GM23248 (cell line): ENCODE data around the gene HMGN5. TPM values are rescaled to one million over a fixed set of nuclear protein-coding genes. Genes with fewer than 3 reads are reported as not detected.

Experiments
- DNase-seq: peaks from one replicate; pipeline ENCODE4 v3.0.0-alpha.2; 2015
- H2AFZ ChIP-seq: fragments of 200-600 bp; sonication (generic); 2 replicates; pipeline ENCODE4 v1.6.1; 2016; ENCODE audit warnings: antibody characterized with exemption
- H3F3A ChIP-seq: fragments of 200-600 bp; sonication (generic); 2 replicates; pipeline ENCODE4 v1.6.1; 2016; ENCODE audit warnings: mild to moderate bottlenecking, antibody characterized with exemption, mixed run types; ENCODE audit not compliant: insufficient read depth
- H3K27ac ChIP-seq: fragments of 200-600 bp; sonication (generic); 2 replicates; pipeline ENCODE4 v1.5.1; 2016; ENCODE audit warnings: mild to moderate bottlenecking
- H3K27me3 ChIP-seq: fragments of 200-600 bp; sonication (generic); replicated peaks from 2 replicates; pipeline ENCODE4 v1.6.1; 2016; ENCODE audit warnings: mild to moderate bottlenecking; ENCODE audit not compliant: insufficient read depth
- H3K36me3 ChIP-seq: fragments of 200-600 bp; sonication (generic); 2 replicates; pipeline ENCODE4 v1.6.1; 2016; ENCODE audit warnings: low read depth, mild to moderate bottlenecking
- H3K4me1 ChIP-seq: fragments of 200-600 bp; sonication (generic); 2 replicates; pipeline ENCODE4 v1.6.1; 2016; ENCODE audit warnings: mild to moderate bottlenecking; ENCODE audit not compliant: insufficient read depth
- H3K4me2 ChIP-seq: fragments of 200-600 bp; sonication (generic); one replicate; pipeline ENCODE4 v1.6.1; 2016; ENCODE audit warnings: mild to moderate bottlenecking; ENCODE audit not compliant: unreplicated experiment
- H3K4me3 ChIP-seq: fragments of 200-600 bp; sonication (generic); 2 replicates; pipeline ENCODE4 v1.5.1; 2016; ENCODE audit warnings: mild to moderate bottlenecking
- H3K79me2 ChIP-seq: fragments of 200-600 bp; sonication (generic); 2 replicates; pipeline ENCODE4 v1.6.1; 2016; ENCODE audit warnings: mild to moderate bottlenecking; ENCODE audit not compliant: insufficient read depth
- H3K9ac ChIP-seq: fragments of 200-600 bp; sonication (generic); 2 replicates; pipeline ENCODE4 v1.6.1; 2016; ENCODE audit warnings: mild to moderate bottlenecking
- H3K9me2 ChIP-seq: fragments of 200-600 bp; sonication (generic); 2 replicates; pipeline ENCODE4 v1.6.1; 2016; ENCODE audit warnings: mixed run types, mild to moderate bottlenecking, moderate library complexity; ENCODE audit not compliant: insufficient read depth
- H3K9me3 ChIP-seq: fragments of 200-600 bp; sonication (generic); one replicate; pipeline ENCODE4 v1.6.1; 2017; ENCODE audit warnings: low read depth
- H4K20me1 ChIP-seq: fragments of 200-600 bp; sonication (generic); 2 replicates; pipeline ENCODE4 v1.6.0; 2016; ENCODE audit not compliant: insufficient read depth
- EZH2 ChIP-seq: fragments of 200-600 bp; sonication (generic); IDR thresholded peaks from 2 replicates; pipeline ENCODE4 v1.6.1; 2018; ENCODE audit warnings: antibody characterized with exemption, mild to moderate bottlenecking; ENCODE audit not compliant: insufficient read depth, poor library complexity, severe bottlenecking
- EZH2phosphoT487 ChIP-seq: fragments of 200-600 bp; sonication (generic); IDR thresholded peaks from 2 replicates; pipeline ENCODE4 v1.6.1; 2018; ENCODE audit warnings: antibody characterized with exemption, moderate library complexity, mild to moderate bottlenecking, low read depth; ENCODE audit not compliant: insufficient read depth
- WGBS, 2 experiments: methylation state at CpG; one replicate each; pipeline ENCODE4 v1.1.6; 2015 to 2017; ENCODE audit warnings: low lambda C conversion rate in 2 of 2, low coverage in 1 of 2; ENCODE audit errors: missing lambda C conversion rate in 2 of 2; 5-methylcytosine and 5-hydroxymethylcytosine counted together
- in situ Hi-C: fragments of 300-500 bp; cut with MboI; formaldehyde crosslinking; loops from 2 replicates; pipeline ENCODE4 v1.15.0; 2020
- polyA plus RNA-seq: library from polyadenylated mRNA; unstranded; fragments of >200 nt; fragmentation: Nextera tagmentation; extraction: Ambion mirVana; gene quantifications from 2 replicates; pipeline ENCODE4 v1.2.1, GENCODE V29; 2016
- total RNA-seq: library from RNA; depleted of rRNA; stranded (reverse); fragments of >200 nt; shearing (Covaris generic); gene quantifications from 2 replicates; pipeline ENCODE4 v1.2.3, GENCODE V29; 2014

HMGN5 gene
- total and polyA plus RNA-seq, 2 experiments from 2014 or later = 1.3 to 3.7 TPM

DNA sequence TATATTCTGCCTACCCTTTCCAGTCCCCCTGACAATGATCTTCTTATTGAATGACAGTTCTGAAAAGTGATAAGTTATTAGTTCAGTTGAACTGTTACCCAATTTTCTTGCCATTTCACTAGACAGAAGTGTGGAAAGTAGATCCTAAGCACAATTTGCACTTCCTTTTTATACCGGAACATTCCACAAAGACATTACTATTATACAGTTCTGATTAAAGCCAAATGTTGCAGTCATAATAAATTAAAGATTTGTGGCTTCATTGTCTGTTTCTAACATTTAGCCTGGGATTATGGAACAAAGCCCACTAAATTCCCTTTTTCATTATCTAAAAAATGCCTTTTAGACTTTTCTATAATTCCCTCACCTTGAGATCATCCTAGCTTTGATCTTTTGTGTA is 14.0 kb upstream of the HMGN5 start:
- Histone ChIP-seq H3K9me3 (no peaks in the 10 kb centered on the region), H3K79me2 (peaks cover 25% of the 10 kb centered on the region), H3K4me2 (no peak overlapping the region), H3K4me1 (no peaks in the 10 kb centered on the region), H2AFZ (no peak overlapping the region), H3K27me3 (no peaks in the 10 kb centered on the region), H3K36me3 (no peaks in the 10 kb centered on the region; the same call in 1 of the 2 replicates), H3K9ac (no peak overlapping the region), H3K9me2 (no peaks in the 10 kb centered on the region), H4K20me1 (no peaks in the 10 kb centered on the region), H3K27ac (no peak overlapping the region), H3K4me3 (no peak overlapping the region), H3F3A (no peaks in the 10 kb centered on the region)
- in situ Hi-C loops = no loop called here
- TF ChIP-seq EZH2 (no peak), EZH2phosphoT487 (no peak)
- no peak for DNase-seq
- WGBS, 2 experiments = 0 to 15% methylated on average over 1 of the region's 1 CpG

DNA sequence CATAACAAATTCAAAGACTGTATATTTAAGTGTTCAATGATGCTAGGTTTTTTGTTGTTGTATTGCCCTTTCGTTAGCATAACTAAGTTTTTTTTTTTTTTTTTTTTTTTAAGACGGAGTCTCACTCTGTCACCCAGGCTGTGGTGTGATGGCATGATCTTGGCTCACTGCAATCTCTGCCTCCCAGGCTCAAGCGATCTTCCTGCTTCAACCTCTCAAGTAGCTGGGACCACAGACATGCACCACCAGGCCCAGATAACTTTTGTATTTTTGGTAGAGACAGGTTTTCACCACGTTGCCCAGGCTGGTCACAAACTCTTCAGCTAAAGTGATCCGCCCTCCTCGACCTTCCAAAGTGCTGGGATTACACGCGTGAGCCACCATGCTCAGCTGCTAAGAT is 7.2 kb upstream of the HMGN5 start:
- in situ Hi-C loops = no loop called here
- no peak overlapping the region for H3K4me3 ChIP-seq
- H3K36me3 ChIP-seq = no peaks in the 10 kb centered on the region; the same call in 1 of the 2 replicates
- H3K9ac ChIP-seq = no peak overlapping the region
- no peak for TF ChIP-seq EZH2
- TF ChIP-seq EZH2phosphoT487 = no peak
- H3F3A ChIP-seq = no peaks in the 10 kb centered on the region
- H3K4me2 ChIP-seq = no peak overlapping the region
- no peaks in the 10 kb centered on the region for H3K27me3 ChIP-seq
- DNase-seq = no peak
- no peaks in the 10 kb centered on the region for H3K9me3 ChIP-seq
- WGBS, 2 experiments = 94 to 99% methylated on average over 7 to 8 of the region's 8 CpGs
- no peaks in the 10 kb centered on the region for H3K9me2 ChIP-seq
- no peak overlapping the region for H2AFZ ChIP-seq
- no peaks in the 10 kb centered on the region for H4K20me1 ChIP-seq
- 0 out of 2 replicates have a peak, but pooled peaks cover 2% of the 10 kb centered on the region for H3K4me1 ChIP-seq
- H3K27ac ChIP-seq = no peak overlapping the region
- peaks cover 70% of the 10 kb centered on the region for H3K79me2 ChIP-seq

DNA sequence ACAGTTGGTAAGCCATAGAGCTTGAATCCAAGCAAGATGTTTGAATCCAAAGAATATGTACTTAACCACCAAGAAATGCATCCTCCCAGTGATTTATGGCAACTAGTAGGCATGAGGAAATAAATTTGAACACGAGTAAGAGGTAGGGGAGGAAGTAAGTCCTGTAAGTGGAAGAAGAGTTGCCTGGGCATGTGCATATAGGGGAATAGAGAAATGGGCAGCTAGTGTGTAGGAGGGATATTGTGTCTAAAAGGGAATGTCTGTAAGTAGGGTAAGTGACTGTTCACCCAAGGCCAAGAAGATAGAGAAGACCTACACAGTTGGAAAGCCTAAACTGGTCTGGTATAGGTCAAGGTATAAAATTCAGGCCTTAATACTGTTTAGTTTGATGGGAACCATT is 4.8 kb upstream of the HMGN5 start:
- H3K27me3 ChIP-seq = no peaks in the 10 kb centered on the region

DNA sequence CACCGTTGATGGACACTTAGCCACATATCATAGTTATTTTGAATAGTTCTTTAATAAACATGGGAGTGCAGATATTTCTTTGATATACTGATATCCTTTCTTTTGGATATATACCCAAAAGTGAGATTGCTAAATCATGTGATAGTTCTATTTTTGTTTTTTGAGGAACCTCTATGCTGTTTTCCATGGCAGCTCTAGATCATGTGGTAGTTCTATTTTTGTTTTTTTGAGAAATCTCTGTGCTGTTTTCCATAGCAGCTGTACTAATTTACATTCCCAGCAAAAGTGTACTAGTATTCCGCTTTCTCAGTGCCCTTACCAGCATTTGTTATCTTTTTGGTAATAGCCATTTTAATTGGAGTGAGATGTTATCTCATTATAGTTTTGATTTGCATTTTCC is 3.8 kb upstream of the HMGN5 start:
- no peak for TF ChIP-seq EZH2
- TF ChIP-seq EZH2phosphoT487 = no peak
- H3K9ac ChIP-seq = no peak overlapping the region
- H3K4me2 ChIP-seq = no peak overlapping the region
- no peaks in the 10 kb centered on the region for H3K9me2 ChIP-seq
- H3K9me3 ChIP-seq = no peaks in the 10 kb centered on the region
- H3K4me1 ChIP-seq = peaks cover 14% of the 10 kb centered on the region; the same call in 1 of the 2 replicates
- no peak overlapping the region for H3K27ac ChIP-seq
- no peak overlapping the region for H3K4me3 ChIP-seq
- H3K79me2 ChIP-seq = peaks cover 82% of the 10 kb centered on the region
- no peak overlapping the region for H2AFZ ChIP-seq
- in situ Hi-C loops = no loop called here
- no peak for DNase-seq
- no peaks in the 10 kb centered on the region for H3K36me3 ChIP-seq
- peaks cover 11% of the 10 kb centered on the region; the same call in 1 of the 2 replicates for H3F3A ChIP-seq
- 96% methylated on average over 2 of the region's 2 CpGs for WGBS, 2 experiments
- no peaks in the 10 kb centered on the region for H4K20me1 ChIP-seq
- no peaks in the 10 kb centered on the region for H3K27me3 ChIP-seq

More for the DNA sequence above, 4.8 kb upstream of the HMGN5 start:
- Histone ChIP-seq H3K9me3 (no peaks in the 10 kb centered on the region), H2AFZ (no peak overlapping the region), H3K9me2 (no peaks in the 10 kb centered on the region), H3K79me2 (peaks cover 88% of the 10 kb centered on the region), H4K20me1 (no peaks in the 10 kb centered on the region), H3K4me1 (peaks cover 10% of the 10 kb centered on the region; the same call in 1 of the 2 replicates), H3K4me2 (no peak overlapping the region), H3F3A (peaks cover 3% of the 10 kb centered on the region; the same call in 1 of the 2 replicates), H3K36me3 (no peaks in the 10 kb centered on the region), H3K9ac (no peak overlapping the region), H3K4me3 (no peak overlapping the region), H3K27ac (no peak overlapping the region)
- no peak for DNase-seq
- no peak for TF ChIP-seq EZH2
- no peak for TF ChIP-seq EZH2phosphoT487
- in situ Hi-C loops = no loop called here
- 96 to 100% methylated on average over 1 of the region's 1 CpG for WGBS, 2 experiments
